ENCODE data around the gene RAD9A. TPM values are rescaled to one million over a fixed set of nuclear protein-coding genes. Genes with fewer than 3 reads are reported as not detected.

RAD9A gene
- total and polyA plus RNA-seq, 7 experiments from 2014 or later, result 6.3 to 48.0 (median 31.0) TPM

DNA sequence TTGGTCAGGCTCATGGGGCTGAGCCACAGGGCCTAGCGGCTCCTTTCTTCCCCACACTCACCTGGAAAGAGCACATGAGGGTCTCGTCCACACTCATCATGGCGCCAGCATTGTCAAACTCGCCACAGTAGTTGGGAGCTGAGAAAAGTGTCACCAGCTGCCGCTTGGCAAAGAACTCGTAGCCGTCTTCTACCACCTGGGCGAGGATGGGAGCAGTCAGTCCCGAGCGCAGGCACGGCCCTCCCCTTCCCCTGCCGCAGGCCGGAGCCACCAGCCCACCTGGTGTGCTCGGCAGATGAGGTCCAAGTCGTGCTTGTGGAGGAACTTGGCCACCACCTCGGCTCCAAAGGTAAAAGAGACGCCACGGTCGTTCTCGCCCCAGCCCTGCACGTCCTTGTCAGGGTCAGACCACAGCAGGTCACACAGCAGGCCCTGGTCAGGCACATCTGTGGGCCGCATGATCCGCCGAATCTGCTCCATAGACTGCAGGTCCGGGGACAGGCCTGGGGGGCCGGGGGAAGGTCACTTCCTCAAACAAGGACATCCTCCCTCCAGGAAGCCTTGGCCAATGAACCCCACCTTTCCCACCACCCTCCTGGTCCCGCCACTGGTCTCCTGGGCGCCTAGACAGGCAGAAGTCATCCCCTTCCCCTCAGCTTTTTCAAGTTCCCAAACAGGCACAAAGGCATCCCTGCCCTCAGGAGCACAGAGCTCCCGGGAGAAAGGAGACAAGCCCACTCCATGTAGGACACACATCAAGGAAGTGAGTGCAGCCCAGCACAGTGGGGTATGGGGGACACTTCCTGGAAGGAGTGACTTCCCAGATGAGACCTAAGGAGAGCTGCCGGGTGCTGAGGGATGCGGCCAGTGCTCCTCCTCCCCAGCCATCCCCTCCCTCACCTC, 7.1 kb downstream of the RAD9A start:
- H3K27ac ChIP-seq (ENCODE audit: low read depth, low read length), result peak overlapping the region; percentile 75
- peak overlapping the region in 9 of 10 donors; percentile 10 to 99 (median 60) for H3K4me3 Mint-ChIP-seq
- H3K9me3 ChIP-seq (ENCODE audit: control insufficient read depth in 2 of 3, low read length in 3 of 3), result no peaks in the 10 kb centered on the region
- ChIA-PET POLR2A (interaction anchor here (1.1 to 25.4 kb wide), 8 partner anchors 10 to 122 kb away, joined by 3 to 1530 read pairs (median 6); partner anchors contain the start of genes CARNS1, PITPNM1, POLD4 and PTPRCAP), CTCF (interaction anchor here (1.2 to 6.0 kb wide), 3 partner anchors 40 to 232 kb away, joined by 3 to 37 read pairs (median 4); partner anchors contain the start of gene PTPRCAP)
- peaks cover 24 to 55% (median 43%) of the 10 kb centered on the region in 7 donors for H3K4me1 Mint-ChIP-seq
- ATAC-seq, result no peak
- peak overlapping the region in 8 of 9 donors; percentile 4 to 92 (median 76) for H3K27ac Mint-ChIP-seq
- H3K4me3 ChIP-seq (ENCODE audit: low read length), result no peak overlapping the region
- intact Hi-C loops (cut with micrococcal nuclease), result no loop called here
- H3K36me3 Mint-ChIP-seq, result peaks cover 0 to 27% (median 0%) of the 10 kb centered on the region in 5 donors
- H3K27me3 ChIP-seq (ENCODE audit: control insufficient read depth in 2 of 2, insufficient read depth in 2 of 2, low read length in 2 of 2), result no peaks in the 10 kb centered on the region
- H3K4me1 ChIP-seq (ENCODE audit: control insufficient read depth in 2 of 2, insufficient read depth in 2 of 2, low read length in 2 of 2), result peaks cover 44 to 54% of the 10 kb centered on the region in 2 donors
- no peaks in the 10 kb centered on the region for H3K9me3 Mint-ChIP-seq
- no peaks in the 10 kb centered on the region for H3K27me3 Mint-ChIP-seq
- no peak for DNase-seq
- peaks cover 13 to 59% (median 14%) of the 10 kb centered on the region in 3 experiments for H3K36me3 ChIP-seq (ENCODE audit: control insufficient read depth in 2 of 3, insufficient read depth in 3 of 3, low read length in 3 of 3)

DNA sequence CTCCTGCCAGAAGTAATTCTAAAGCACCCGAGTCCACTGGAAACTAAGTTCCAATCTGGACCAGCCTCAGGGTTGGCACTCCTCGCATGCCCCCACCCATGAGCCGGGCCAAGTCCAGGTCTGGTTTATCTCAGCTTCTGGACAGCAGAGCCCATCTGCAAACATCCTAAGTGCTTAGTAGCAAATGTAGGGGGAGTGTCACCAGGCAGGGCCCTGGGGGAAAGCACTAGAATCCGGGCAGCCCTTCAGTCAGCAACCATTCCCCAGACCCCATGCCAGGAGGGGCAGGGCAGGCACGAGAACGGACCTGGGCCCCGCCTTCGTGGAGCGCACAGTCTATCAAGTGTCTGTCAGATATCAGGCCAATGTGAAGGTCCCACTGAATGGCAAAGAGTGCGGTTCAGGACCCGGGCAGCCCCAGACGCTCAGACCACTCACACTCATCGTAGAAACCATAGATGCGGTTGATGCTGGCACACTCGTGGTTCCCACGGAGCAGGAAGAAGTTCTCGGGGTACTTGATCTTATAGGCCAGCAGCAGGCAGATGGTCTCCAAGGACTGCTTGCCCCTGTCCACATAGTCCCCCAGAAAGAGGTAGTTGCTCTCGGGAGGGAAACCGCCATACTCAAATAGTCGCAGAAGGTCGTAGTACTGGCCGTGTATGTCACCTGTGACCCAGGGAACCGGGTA, 8.6 kb downstream of the RAD9A start:
- Histone ChIP-seq H3K36me3 (ENCODE audit: control insufficient read depth in 2 of 3, insufficient read depth in 3 of 3, low read length in 3 of 3) (peaks cover 13 to 59% (median 14%) of the 10 kb centered on the region in 3 experiments), H3K9me3 (ENCODE audit: control insufficient read depth in 2 of 3, low read length in 3 of 3) (no peaks in the 10 kb centered on the region), H3K4me3 (ENCODE audit: low read length) (peak overlapping the region; percentile 79), H3K27ac (ENCODE audit: low read depth, low read length) (peak overlapping the region; percentile 81), H3K27me3 (ENCODE audit: control insufficient read depth in 2 of 2, insufficient read depth in 2 of 2, low read length in 2 of 2) (no peaks in the 10 kb centered on the region), H3K4me1 (ENCODE audit: control insufficient read depth in 2 of 2, insufficient read depth in 2 of 2, low read length in 2 of 2) (peaks cover 46 to 54% of the 10 kb centered on the region in 2 donors)
- peak overlapping the region; percentile 80 to 90 (median 84) for H3K27ac Mint-ChIP-seq
- DNase-seq (no peak), ATAC-seq (no peak)
- ChIA-PET CTCF (interaction anchor here (0.9 to 6.4 kb wide), 13 partner anchors 9 to 230 kb away, joined by 3 to 67 read pairs (median 4); partner anchors contain the start of genes AIP, PITPNM1, PTPRCAP and RAD9A), POLR2A (interaction anchor here (0.7 to 25.4 kb wide), 20 partner anchors 10 to 161 kb away, joined by 3 to 1530 read pairs (median 8); partner anchors contain the start of genes AIP, CARNS1, PITPNM1 and POLD4)
- peaks cover 0 to 35% (median 4%) of the 10 kb centered on the region in 5 donors for H3K36me3 Mint-ChIP-seq
- H3K4me1 Mint-ChIP-seq, result peaks cover 22 to 55% (median 48%) of the 10 kb centered on the region in 7 donors
- H3K4me3 Mint-ChIP-seq, result peak overlapping the region; percentile 86 to 99 (median 92)
- intact Hi-C loops (cut with micrococcal nuclease), result loop anchor here (5.0 kb wide), 2 partner anchors 128 to 232 kb away; no protein-coding TSS in a partner anchor
- no peaks in the 10 kb centered on the region for H3K27me3 Mint-ChIP-seq
- peaks cover 0 to 3% (median 0%) of the 10 kb centered on the region in 11 donors for H3K9me3 Mint-ChIP-seq

DNA sequence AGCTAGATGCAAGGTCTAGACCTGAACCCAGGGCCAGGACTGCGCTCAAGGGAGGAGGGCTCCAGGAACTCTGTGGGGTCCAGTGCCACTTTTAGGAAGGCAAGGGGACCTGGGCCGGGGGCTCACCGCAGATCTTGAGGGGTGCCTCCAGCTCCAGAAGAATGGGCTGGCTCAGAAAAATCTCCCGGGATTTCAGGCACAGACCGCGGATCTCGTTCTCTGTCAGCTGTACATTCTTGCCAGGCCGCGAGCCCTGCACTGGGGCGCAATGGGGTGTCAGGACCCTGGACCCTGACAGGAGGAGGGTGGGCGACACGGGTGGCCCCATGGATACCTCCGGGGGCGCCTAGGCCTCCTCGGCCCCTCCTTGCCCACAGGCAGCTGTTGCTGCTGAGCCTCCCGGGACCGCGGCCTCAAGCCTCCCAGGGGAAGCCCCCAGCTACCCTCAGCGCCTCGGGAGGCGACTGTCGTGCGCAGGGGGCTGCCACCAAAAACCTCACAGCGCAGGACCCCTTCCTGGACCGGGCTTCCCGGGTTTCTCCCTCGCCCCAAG, 9.2 kb downstream of the RAD9A start:
- Histone ChIP-seq H3K9me3 (ENCODE audit: control insufficient read depth in 2 of 3, low read length in 3 of 3) (no peaks in the 10 kb centered on the region), H3K4me3 (ENCODE audit: low read length) (peak overlapping the region; percentile 79), H3K4me1 (ENCODE audit: control insufficient read depth in 2 of 2, insufficient read depth in 2 of 2, low read length in 2 of 2) (peaks cover 53 to 59% of the 10 kb centered on the region in 2 donors), H3K36me3 (ENCODE audit: control insufficient read depth in 2 of 3, insufficient read depth in 3 of 3, low read length in 3 of 3) (peaks cover 14 to 61% (median 19%) of the 10 kb centered on the region in 3 experiments), H3K27ac (ENCODE audit: low read depth, low read length) (peak overlapping the region; percentile 81), H3K27me3 (ENCODE audit: control insufficient read depth in 2 of 2, insufficient read depth in 2 of 2, low read length in 2 of 2) (no peaks in the 10 kb centered on the region)
- intact Hi-C loops (cut with micrococcal nuclease), result loop anchor here (1.0 to 5.0 kb wide), 7 partner anchors 10 to 231 kb away; partner anchors contain the start of genes RAD9A (in 2 of the 2), TMEM134 (in 2 of the 2), CDK2AP2 (in 1 of the 2) and POLD4 (in 1 of the 2)
- Mint-ChIP-seq H3K4me1 (peaks cover 22 to 59% (median 51%) of the 10 kb centered on the region in 7 donors), H3K9me3 (peaks cover 0 to 3% (median 0%) of the 10 kb centered on the region in 11 donors), H3K36me3 (peaks cover 0 to 38% (median 4%) of the 10 kb centered on the region in 5 donors), H3K27me3 (no peaks in the 10 kb centered on the region), H3K27ac (peak overlapping the region; percentile 80 to 90 (median 84)), H3K4me3 (peak overlapping the region; percentile 86 to 99 (median 92))
- ChIA-PET CTCF (interaction anchor here (0.7 to 6.4 kb wide), 18 partner anchors 9 to 104 kb away, joined by 3 to 67 read pairs (median 4); partner anchors contain the start of genes AIP, PITPNM1, POLD4 and PTPRCAP), POLR2A (interaction anchor here (0.5 to 25.4 kb wide), 28 partner anchors 8 to 747 kb away, joined by 3 to 1530 read pairs (median 6); partner anchors contain the start of genes AIP, ANKRD13D, CARNS1 and CDK2AP2)
- ATAC-seq (no peak), DNase-seq (peak in 1 of 9 donors; percentile 39)

DNA sequence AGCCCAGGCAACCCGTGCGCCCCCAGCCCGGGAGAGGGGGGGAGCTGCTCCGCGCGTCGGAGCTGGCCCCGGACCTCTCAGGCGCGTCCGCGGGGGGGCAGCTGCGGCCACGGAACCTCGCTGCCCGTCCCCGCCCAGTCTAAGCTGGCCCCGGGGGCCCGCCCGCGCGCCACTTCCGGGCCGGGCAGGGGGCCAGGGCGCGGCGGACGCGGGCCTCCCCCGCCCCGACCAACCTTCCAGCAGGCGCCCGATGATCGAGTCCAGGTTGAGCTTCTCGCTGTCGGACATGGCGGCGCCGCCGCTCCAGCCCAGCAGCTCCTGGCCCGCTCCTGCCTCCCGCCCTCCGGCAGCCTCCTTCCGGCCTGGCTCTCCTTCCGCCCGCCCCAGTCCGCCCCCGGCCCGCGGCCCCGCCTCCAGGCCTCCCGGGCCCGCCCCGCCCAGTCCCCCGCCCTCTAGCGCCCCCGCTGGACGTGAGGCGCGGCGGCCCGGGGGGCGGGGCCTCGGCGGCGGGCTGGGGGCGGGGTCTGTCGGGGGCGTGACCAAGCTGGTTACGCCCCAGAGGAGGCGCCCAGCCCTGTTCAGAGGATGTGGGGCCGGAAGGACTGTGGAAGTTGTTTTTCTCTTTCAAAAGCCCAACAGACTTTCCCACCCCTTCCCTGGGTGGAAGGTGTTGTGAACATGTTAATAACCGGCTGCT, 9.9 kb downstream of the RAD9A start, which contains the start of gene PPP1CA:
TSS of gene PPP1CA (minus strand) at position 364 of the 697 bp plus-strand sequence. CDS start at position 288, 76 bp downstream.
- H3K36me3 Mint-ChIP-seq, result peaks cover 0 to 44% (median 4%) of the 10 kb centered on the region in 5 donors
- H3K27me3 Mint-ChIP-seq, result no peaks in the 10 kb centered on the region
- ChIA-PET POLR2A (interaction anchor here (0.5 to 25.4 kb wide), 31 partner anchors 8 to 747 kb away, joined by 3 to 1530 read pairs (median 6); partner anchors contain the start of genes AIP, ANKRD13D, CARNS1 and CDK2AP2), CTCF (interaction anchor here (0.6 to 6.4 kb wide), 17 partner anchors 10 to 259 kb away, joined by 3 to 67 read pairs (median 4); partner anchors contain the start of genes AIP, PITPNM1, POLD4 and PTPRCAP)
- Histone ChIP-seq H3K27me3 (ENCODE audit: control insufficient read depth in 2 of 2, insufficient read depth in 2 of 2, low read length in 2 of 2) (no peaks in the 10 kb centered on the region), H3K4me1 (ENCODE audit: control insufficient read depth in 2 of 2, insufficient read depth in 2 of 2, low read length in 2 of 2) (peaks cover 55 to 63% of the 10 kb centered on the region in 2 donors), H3K36me3 (ENCODE audit: control insufficient read depth in 2 of 3, insufficient read depth in 3 of 3, low read length in 3 of 3) (peaks cover 14 to 59% (median 19%) of the 10 kb centered on the region in 3 experiments), H3K27ac (ENCODE audit: low read depth, low read length) (peak within 1 kb of the TSS; percentile 87), H3K4me3 (ENCODE audit: low read length) (peak within 1 kb of the TSS; percentile 98), H3K9me3 (ENCODE audit: control insufficient read depth in 2 of 3, low read length in 3 of 3) (no peaks in the 10 kb centered on the region)
- peaks cover 0 to 3% (median 0%) of the 10 kb centered on the region in 11 donors for H3K9me3 Mint-ChIP-seq
- intact Hi-C loops (cut with micrococcal nuclease), result loop anchor here (1.0 to 5.0 kb wide), 11 partner anchors 10 to 231 kb away; partner anchors contain the start of genes RAD9A (in 2 of the 2), TMEM134 (in 2 of the 2), AIP (in 1 of the 2) and CDK2AP2 (in 1 of the 2)
- ATAC-seq (peak; percentile 93), DNase-seq (peak; percentile 87 to 99 (median 92))
- H3K27ac Mint-ChIP-seq, result peak within 1 kb of the TSS; percentile 81 to 97 (median 95)
- H3K4me3 Mint-ChIP-seq, result peak within 1 kb of the TSS; percentile 90 to 100 (median 96)
- peaks cover 22 to 59% (median 52%) of the 10 kb centered on the region in 7 donors for H3K4me1 Mint-ChIP-seq
